Measurements from ENCODE around the gene DYNC1I1.

DYNC1I1 gene

DNA sequence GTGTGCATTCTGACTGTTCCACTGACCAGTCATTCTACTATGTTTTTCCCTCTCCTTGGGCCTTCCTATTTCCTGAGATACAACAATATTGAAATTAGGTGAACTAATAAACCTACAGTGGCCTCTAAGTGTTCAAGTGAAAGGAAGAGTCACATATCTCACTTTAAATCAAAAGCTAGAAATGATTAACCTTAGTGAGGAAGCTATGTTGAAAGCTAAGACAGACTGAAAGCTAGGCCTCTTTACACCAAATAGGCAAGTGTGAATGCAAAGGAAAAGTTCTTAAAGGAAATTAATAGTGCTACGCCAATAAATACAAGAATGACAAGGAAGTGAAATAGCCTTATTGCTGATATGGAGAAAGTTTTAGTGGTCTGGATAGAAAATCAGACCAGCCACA, 5.7 kb upstream of the DYNC1I1 start:
- POLR2A ChIA-PET, result no interaction called here
- TF ChIP-seq, protein P1, sequence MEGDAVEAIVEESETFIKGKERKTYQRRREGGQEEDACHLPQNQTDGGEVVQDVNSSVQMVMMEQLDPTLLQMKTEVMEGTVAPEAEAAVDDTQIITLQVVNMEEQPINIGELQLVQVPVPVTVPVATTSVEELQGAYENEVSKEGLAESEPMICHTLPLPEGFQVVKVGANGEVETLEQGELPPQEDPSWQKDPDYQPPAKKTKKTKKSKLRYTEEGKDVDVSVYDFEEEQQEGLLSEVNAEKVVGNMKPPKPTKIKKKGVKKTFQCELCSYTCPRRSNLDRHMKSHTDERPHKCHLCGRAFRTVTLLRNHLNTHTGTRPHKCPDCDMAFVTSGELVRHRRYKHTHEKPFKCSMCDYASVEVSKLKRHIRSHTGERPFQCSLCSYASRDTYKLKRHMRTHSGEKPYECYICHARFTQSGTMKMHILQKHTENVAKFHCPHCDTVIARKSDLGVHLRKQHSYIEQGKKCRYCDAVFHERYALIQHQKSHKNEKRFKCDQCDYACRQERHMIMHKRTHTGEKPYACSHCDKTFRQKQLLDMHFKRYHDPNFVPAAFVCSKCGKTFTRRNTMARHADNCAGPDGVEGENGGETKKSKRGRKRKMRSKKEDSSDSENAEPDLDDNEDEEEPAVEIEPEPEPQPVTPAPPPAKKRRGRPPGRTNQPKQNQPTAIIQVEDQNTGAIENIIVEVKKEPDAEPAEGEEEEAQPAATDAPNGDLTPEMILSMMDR (IDR thresholded peaks at IDR 0.05; ENCODE audit: control extremely low read depth, extremely low read depth, low read depth, missing control alignments), result no peak
- CTCF ChIA-PET, result interaction anchor here (1.0 kb wide), 1 partner anchor 42 kb away, joined by 3 read pairs; no protein-coding TSS in a partner anchor

DNA sequence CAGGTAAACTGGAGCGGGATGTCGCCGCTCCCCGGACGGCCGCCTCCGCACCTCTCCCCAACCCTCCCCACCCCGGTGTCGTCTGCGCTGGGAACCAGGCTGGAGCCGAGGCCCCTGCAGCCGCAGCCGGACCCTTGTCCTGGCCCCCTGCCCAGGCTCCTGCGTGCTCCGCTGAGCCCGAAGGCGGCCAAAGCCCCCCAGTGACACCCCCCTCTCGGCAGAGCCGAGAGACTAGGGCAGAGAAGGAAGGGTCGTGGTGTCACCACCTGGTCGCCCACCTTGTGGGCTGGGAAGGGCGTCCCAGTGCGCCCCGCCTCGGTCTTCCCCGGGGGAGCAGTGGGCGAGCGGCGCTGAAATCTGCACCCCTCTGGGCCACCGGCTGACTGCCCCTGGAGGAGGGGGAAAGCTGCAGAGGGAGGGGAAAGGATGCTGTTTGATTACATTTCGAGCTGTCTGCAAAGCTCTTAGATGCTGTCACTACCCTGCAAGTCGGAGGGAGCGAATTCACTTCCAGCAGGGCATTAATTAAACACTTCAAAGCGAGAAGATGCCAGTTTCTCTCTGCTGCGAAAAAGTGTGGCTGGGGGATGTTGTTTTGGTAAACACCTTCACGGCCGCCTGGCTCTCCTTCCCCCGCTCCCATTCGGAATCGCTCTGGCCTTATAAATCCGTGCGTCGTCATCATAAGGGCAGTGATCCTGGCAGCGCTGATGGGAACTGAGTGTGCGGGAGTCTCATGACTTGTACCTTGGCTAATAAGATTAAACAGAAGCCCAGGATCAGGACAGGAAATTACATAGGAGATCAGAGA, 622 bp downstream of the DYNC1I1 start:
- TF ChIP-seq, protein P1 (IDR thresholded peaks at IDR 0.05; ENCODE audit: control extremely low read depth, extremely low read depth, low read depth, missing control alignments), result no peak
- POLR2A ChIA-PET, result no interaction called here
- CTCF ChIA-PET, result interaction anchor here (0.9 to 1.1 kb wide), 2 partner anchors 9 to 22 kb away, joined by 3 to 5 read pairs; no protein-coding TSS in a partner anchor
- DNase-seq (ENCODE audit: extremely low spot score), result no peak

More for the DNA sequence above, 5.7 kb upstream of the DYNC1I1 start:
- no peak for DNase-seq (ENCODE audit: extremely low spot score)

DNA sequence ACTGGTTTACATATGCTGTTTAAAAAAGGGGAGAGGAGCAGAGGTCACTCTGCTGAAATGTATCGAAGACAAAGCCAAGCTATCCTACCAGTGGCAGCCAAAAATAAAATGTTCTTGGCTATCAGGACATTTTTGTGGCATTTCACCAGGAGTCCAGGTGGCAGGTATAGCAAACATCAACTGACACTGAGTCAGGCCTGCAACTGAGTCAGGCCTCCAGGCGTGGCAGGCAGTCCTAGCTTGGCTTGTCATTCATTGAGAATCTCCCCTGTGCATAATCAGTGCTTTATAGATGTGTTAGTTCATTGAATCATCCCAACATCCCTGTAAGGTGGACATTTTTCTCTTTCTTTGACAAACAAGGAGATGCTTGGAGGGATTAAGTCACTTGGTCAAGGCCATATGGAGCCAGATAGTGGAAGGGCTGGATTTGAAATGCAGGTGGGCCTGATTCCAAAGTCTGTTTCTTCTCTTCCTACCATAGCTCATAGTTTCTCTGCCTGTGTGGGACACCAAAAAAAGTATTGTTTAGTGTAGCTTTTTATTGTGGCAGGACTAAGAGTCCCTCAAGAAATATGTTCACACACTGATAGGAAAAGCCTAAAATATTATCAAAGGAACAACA, 4.3 kb downstream of the DYNC1I1 start:
- TF ChIP-seq, protein P1 (IDR thresholded peaks at IDR 0.05; ENCODE audit: control extremely low read depth, extremely low read depth, low read depth, missing control alignments), result no peak
- POLR2A ChIA-PET, result no interaction called here
- no peak for DNase-seq (ENCODE audit: extremely low spot score)
- CTCF ChIA-PET, result interaction anchor here (0.6 to 1.8 kb wide), 2 partner anchors 12 to 20 kb away, joined by 3 to 4 read pairs; no protein-coding TSS in a partner anchor

DNA sequence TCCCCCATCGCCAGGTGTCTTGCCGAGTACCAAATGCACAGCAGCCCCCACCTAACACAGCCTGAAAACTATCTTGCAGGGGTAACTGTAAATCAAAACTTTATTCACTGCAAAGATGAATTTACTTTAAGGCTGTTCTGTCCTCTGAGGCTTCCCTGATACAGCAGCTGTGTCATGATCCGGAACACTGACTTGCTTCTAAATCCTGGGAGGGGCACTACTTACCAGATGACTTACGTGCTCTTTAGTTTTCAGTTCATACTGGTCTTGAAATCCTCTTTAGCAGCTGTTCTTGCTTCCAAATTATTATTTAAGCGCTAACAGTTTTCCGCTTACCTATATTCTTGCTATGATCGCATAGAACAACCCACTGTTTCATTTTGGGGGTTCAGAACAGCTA, 4.9 kb downstream of the DYNC1I1 start:
- DNase-seq (ENCODE audit: extremely low spot score), result no peak
- CTCF ChIA-PET, result interaction anchor here (0.6 to 1.8 kb wide), 2 partner anchors 12 to 21 kb away, joined by 3 to 4 read pairs; no protein-coding TSS in a partner anchor
- POLR2A ChIA-PET, result no interaction called here
- TF ChIP-seq, protein P1 (IDR thresholded peaks at IDR 0.05; ENCODE audit: control extremely low read depth, extremely low read depth, low read depth, missing control alignments), result no peak

DNA sequence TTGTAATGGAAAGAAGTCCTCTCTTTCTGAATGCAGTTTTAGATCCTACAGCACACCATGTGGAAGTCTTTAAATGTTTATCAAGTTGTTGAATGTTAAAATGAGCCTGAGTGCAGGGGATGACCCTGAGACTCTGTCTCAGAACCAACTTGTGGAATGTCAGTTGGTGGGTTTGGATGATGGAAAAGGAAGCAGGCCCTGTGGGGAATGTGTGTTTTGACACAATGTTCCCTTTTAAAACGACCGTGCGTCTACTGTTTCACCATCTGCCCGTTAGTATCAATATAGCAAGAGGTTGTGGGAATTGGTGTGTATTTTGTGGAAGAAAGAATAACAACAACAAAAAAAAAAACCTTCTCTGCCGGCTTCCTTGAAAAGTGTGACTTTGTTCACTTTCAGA, 8.3 kb downstream of the DYNC1I1 start:
- no peak for DNase-seq (ENCODE audit: extremely low spot score)
- CTCF ChIA-PET, result no interaction called here
- TF ChIP-seq, protein P1 (IDR thresholded peaks at IDR 0.05; ENCODE audit: control extremely low read depth, extremely low read depth, low read depth, missing control alignments), result no peak
- POLR2A ChIA-PET, result no interaction called here

DNA sequence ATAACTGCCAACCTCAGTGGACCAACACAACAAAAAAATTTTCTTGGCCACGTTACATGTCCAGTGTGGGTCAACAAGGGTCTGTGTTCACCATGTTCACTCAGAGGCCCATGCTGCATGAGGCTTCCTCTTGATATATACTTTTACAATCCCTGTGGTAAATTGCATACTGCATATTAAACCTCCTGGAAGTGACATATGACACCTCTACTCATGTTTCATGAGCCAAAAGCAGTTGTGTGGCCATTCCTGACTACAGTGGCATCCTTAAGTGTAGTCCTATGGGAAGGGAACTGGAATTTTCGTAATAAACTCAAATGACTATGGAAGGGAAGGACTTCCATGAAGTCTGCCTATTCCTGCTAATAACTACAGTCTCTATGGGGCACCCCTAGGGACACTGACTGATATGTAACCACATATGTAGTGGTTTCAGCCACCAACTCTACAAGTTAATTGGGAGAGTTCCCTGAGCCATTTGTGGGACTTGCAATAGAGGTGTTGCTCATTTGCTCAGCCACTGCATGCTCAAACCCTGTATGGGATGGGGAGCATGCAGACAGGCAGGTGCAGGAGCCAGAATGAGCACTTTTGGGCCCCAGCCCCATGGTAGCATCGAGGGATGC, 9.7 kb downstream of the DYNC1I1 start:
- TF ChIP-seq, protein P1 (IDR thresholded peaks at IDR 0.05; ENCODE audit: control extremely low read depth, extremely low read depth, low read depth, missing control alignments), result no peak
- ChIA-PET POLR2A (no interaction called here), CTCF (no interaction called here)
- no peak for DNase-seq (ENCODE audit: extremely low spot score)

Measured in GM10248 (cell line).